ENCODE results near the gene FANCL. TPM values are rescaled to one million over a fixed set of nuclear protein-coding genes. Genes with fewer than 3 reads are reported as not detected.

The FANCL gene
- total and polyA plus RNA-seq, 3 donors from 2014 or later: 27.8 to 52.3 (median 36.6) TPM

- intact Hi-C loops (cut with DNase I; ENCODE audit: low total_unique reads): no loop called here
- WGBS, 2 donors: 63 to 65% methylated on average over 3 of the region's 3 CpGs
- no peaks in the 10 kb centered on the region for H3K27me3 ChIP-seq
Measured at GRCh38 chr2:58239243-58239925, 1.7 kb downstream of the FANCL start.

GRCh38 chr2:58237741-58238140 lies 3.4 kb downstream of the FANCL start:
- H3K9me3 ChIP-seq: no peaks in the 10 kb centered on the region
- no peak for TF ChIP-seq POLR2A (IDR thresholded peaks at IDR 0.05)
- no peak for TF ChIP-seq CTCF (IDR thresholded peaks at IDR 0.05)
- no peak overlapping the region for H3K27ac ChIP-seq
- no peaks in the 10 kb centered on the region for H3K4me1 ChIP-seq
- no peak overlapping the region for H3K4me3 ChIP-seq
- DNase-seq: no peak
- no peaks in the 10 kb centered on the region for H3K36me3 ChIP-seq (ENCODE audit: low read depth, missing control alignments)
- H3K27me3 ChIP-seq: no peaks in the 10 kb centered on the region
- intact Hi-C loops (cut with DNase I; ENCODE audit: low total_unique reads): no loop called here

More at GRCh38 chr2:58239243-58239925, 1.7 kb downstream of the FANCL start:
- no peak for DNase-seq
- Histone ChIP-seq H3K36me3 (ENCODE audit: low read depth, missing control alignments) (no peaks in the 10 kb centered on the region), H3K4me3 (no peak overlapping the region), H3K9me3 (no peaks in the 10 kb centered on the region), H3K4me1 (no peaks in the 10 kb centered on the region), H3K27ac (no peak overlapping the region)
- TF ChIP-seq POLR2A (IDR thresholded peaks at IDR 0.05) (no peak), CTCF (IDR thresholded peaks at IDR 0.05) (no peak)

GRCh38 chr2:58235984-58236383 lies 5.1 kb downstream of the FANCL start:
- intact Hi-C loops (cut with DNase I; ENCODE audit: low total_unique reads): no loop called here
- DNase-seq: no peak
- H3K27me3 ChIP-seq: no peaks in the 10 kb centered on the region
- H3K9me3 ChIP-seq: no peaks in the 10 kb centered on the region
- TF ChIP-seq CTCF (IDR thresholded peaks at IDR 0.05): no peak
- no peak overlapping the region for H3K4me3 ChIP-seq
- no peak overlapping the region for H3K27ac ChIP-seq
- H3K4me1 ChIP-seq: no peaks in the 10 kb centered on the region
- 97 to 98% methylated on average over 2 of the region's 2 CpGs for WGBS, 2 donors
- no peaks in the 10 kb centered on the region for H3K36me3 ChIP-seq (ENCODE audit: low read depth, missing control alignments)

- intact Hi-C loops (cut with DNase I; ENCODE audit: low total_unique reads): no loop called here
- WGBS, 2 donors: 89 to 90% methylated on average over 3 of the region's 3 CpGs
- TF ChIP-seq CTCF (IDR thresholded peaks at IDR 0.05): no peak
- TF ChIP-seq POLR2A (IDR thresholded peaks at IDR 0.05): no peak
- DNase-seq: no peak
- Histone ChIP-seq H3K4me1 (no peaks in the 10 kb centered on the region), H3K36me3 (ENCODE audit: low read depth, missing control alignments) (no peaks in the 10 kb centered on the region), H3K4me3 (no peak overlapping the region), H3K9me3 (no peaks in the 10 kb centered on the region), H3K27ac (no peak overlapping the region), H3K27me3 (no peaks in the 10 kb centered on the region)
Measured at GRCh38 chr2:58235170-58235569, 6.0 kb downstream of the FANCL start.

DNA sequence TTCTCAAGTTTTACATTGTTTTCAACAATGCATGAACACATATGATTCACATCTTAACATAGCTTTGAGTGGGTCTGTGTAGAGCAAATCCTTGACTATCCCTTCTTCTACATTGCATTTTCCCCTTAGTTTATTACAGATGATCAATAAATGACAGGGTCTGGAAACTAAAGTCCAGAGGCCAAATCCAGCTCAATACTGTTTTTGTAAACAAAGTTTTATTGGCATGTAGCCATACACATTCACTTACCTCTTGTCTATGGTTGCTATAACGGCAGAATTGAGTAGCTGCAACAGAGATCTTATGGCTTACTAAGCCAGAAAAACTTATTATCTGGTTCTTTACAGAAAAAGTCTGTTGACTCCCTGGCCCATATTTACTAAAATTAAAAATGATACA lies 12.8 kb downstream of the FANCL start:
- no peaks in the 10 kb centered on the region for H3K4me1 ChIP-seq
- TF ChIP-seq CTCF (IDR thresholded peaks at IDR 0.05) (no peak), POLR2A (IDR thresholded peaks at IDR 0.05) (no peak)
- no peak for DNase-seq
- H3K27ac ChIP-seq: no peak overlapping the region
- no peak overlapping the region for H3K4me3 ChIP-seq
- no peaks in the 10 kb centered on the region for H3K27me3 ChIP-seq
- intact Hi-C loops (cut with DNase I; ENCODE audit: low total_unique reads): no loop called here
- H3K9me3 ChIP-seq: no peaks in the 10 kb centered on the region
- H3K36me3 ChIP-seq (ENCODE audit: low read depth, missing control alignments): no peaks in the 10 kb centered on the region
- WGBS, 2 donors: 92 to 97% methylated on average over 1 of the region's 1 CpG

Measured in testis (tissue), 3 donors.